Suprapubic skin (tissue), 4 donors: ENCODE data around the gene TBKBP1. TPM values are rescaled to one million over a fixed set of nuclear protein-coding genes. Genes with fewer than 3 reads are reported as not detected.

Experiments
- DNase-seq, 2 donors: peaks; one replicate each; pipeline ENCODE4 v3.0.0-alpha.2; 2019; ENCODE audit warnings: low spot score in 2 of 2
- H3K27ac ChIP-seq: fragments of 200-600 bp; sonication (generic); one replicate; pipeline ENCODE4 v1.5.1; 2019
- H3K27me3 ChIP-seq: fragments of 200-600 bp; sonication (generic); one replicate; pipeline ENCODE4 v1.5.1; 2019
- H3K36me3 ChIP-seq: fragments of 200-600 bp; sonication (generic); one replicate; pipeline ENCODE4 v1.5.1; 2019
- H3K4me1 ChIP-seq: fragments of 200-600 bp; sonication (generic); one replicate; pipeline ENCODE4 v1.5.1; 2019
- H3K4me3 ChIP-seq: fragments of 200-600 bp; sonication (generic); one replicate; pipeline ENCODE4 v1.5.1; 2019; ENCODE audit warnings: mild to moderate bottlenecking
- H3K9me3 ChIP-seq: fragments of 200-600 bp; sonication (generic); one replicate; pipeline ENCODE4 v1.5.1; 2019
- CTCF ChIP-seq, 2 donors: fragments of 200-600 bp in 1 of 2; fragments of 450-650 bp in 1 of 2; sonication (generic) in 1 of 2; IDR thresholded peaks; one replicate each; pipeline ENCODE4 v1.5.1; 2016 to 2019; ENCODE audit warnings: antibody characterized with exemption in 2 of 2, mild to moderate bottlenecking in 1 of 2, moderate library complexity in 1 of 2
- EP300 ChIP-seq: sonication (generic); formaldehyde crosslinking; IDR thresholded peaks from one replicate; pipeline ENCODE4 v1.6.1; 2017; ENCODE audit warnings: antibody characterized with exemption
- POLR2A ChIP-seq, 2 donors: fragments of 450-650 bp; IDR thresholded peaks; one replicate each; pipeline ENCODE4 v1.6.1; 2017; ENCODE audit warnings: antibody characterized with exemption in 2 of 2, mild to moderate bottlenecking in 2 of 2, moderate library complexity in 2 of 2
- POLR2AphosphoS5 ChIP-seq, 3 donors: sonication (generic); formaldehyde crosslinking; IDR thresholded peaks; one replicate each; pipeline ENCODE4 v1.6.1; 2017; ENCODE audit warnings: antibody characterized with exemption in 3 of 3
- WGBS: methylation state at CpG from one replicate; pipeline ENCODE4 v1.1.5; 2018; 5-methylcytosine and 5-hydroxymethylcytosine counted together
- total RNA-seq, 4 donors: library from RNA; depleted of rRNA; stranded (reverse); fragments of >200 nt; gene quantifications; one replicate each; pipeline ENCODE4 v1.1.0, GENCODE V29; 2016

The TBKBP1 gene
- total RNA-seq, 4 donors from 2014 or later, result 4.9 to 10.5 (median 8.4) TPM

GRCh38 chr17:47720754-47721533 lies 27.0 kb downstream of the TBKBP1 start:
- Histone ChIP-seq H3K36me3 (no peaks in the 10 kb centered on the region), H3K4me1 (peaks cover 14% of the 10 kb centered on the region), H3K9me3 (no peaks in the 10 kb centered on the region), H3K4me3 (no peak overlapping the region), H3K27me3 (peaks cover 78% of the 10 kb centered on the region), H3K27ac (no peak overlapping the region)
- no peak for DNase-seq
- WGBS, result 8% methylated on average over 16 of the region's 36 CpGs
- TF ChIP-seq CTCF (IDR thresholded peaks at IDR 0.05) (no peak), POLR2AphosphoS5 (IDR thresholded peaks at IDR 0.05) (no peak), EP300 (no peak), POLR2A (IDR thresholded peaks at IDR 0.05) (no peak)

GRCh38 chr17:47721725-47722124 lies 27.8 kb downstream of the TBKBP1 start:
- no peak for DNase-seq
- H3K36me3 ChIP-seq, result no peaks in the 10 kb centered on the region
- no peak overlapping the region for H3K4me3 ChIP-seq
- no peak overlapping the region for H3K27ac ChIP-seq
- peaks cover 81% of the 10 kb centered on the region for H3K27me3 ChIP-seq
- WGBS, result 26% methylated on average over 7 of the region's 8 CpGs
- H3K9me3 ChIP-seq, result no peaks in the 10 kb centered on the region
- H3K4me1 ChIP-seq, result peaks cover 14% of the 10 kb centered on the region
- TF ChIP-seq CTCF (IDR thresholded peaks at IDR 0.05), result no peak
- TF ChIP-seq EP300, result no peak
- no peak for TF ChIP-seq POLR2AphosphoS5 (IDR thresholded peaks at IDR 0.05)
- TF ChIP-seq POLR2A (IDR thresholded peaks at IDR 0.05), result no peak

- Histone ChIP-seq H3K36me3 (no peaks in the 10 kb centered on the region), H3K27ac (no peak overlapping the region), H3K4me3 (no peak overlapping the region), H3K27me3 (peaks cover 59% of the 10 kb centered on the region), H3K9me3 (no peaks in the 10 kb centered on the region), H3K4me1 (peaks cover 14% of the 10 kb centered on the region)
- DNase-seq, result no peak
- WGBS, result 79% methylated on average over 2 of the region's 2 CpGs
- no peak for TF ChIP-seq CTCF (IDR thresholded peaks at IDR 0.05)
- no peak for TF ChIP-seq POLR2A (IDR thresholded peaks at IDR 0.05)
- no peak for TF ChIP-seq EP300
- no peak for TF ChIP-seq POLR2AphosphoS5 (IDR thresholded peaks at IDR 0.05)
These were observed 30.7 kb downstream of the TBKBP1 start for GRCh38 chr17:47724705-47725104.

GRCh38 chr17:47725446-47726111 lies 31.6 kb downstream of the TBKBP1 start:
- no peak overlapping the region for H3K4me3 ChIP-seq
- TF ChIP-seq CTCF (IDR thresholded peaks at IDR 0.05), result no peak
- TF ChIP-seq POLR2AphosphoS5 (IDR thresholded peaks at IDR 0.05), result no peak
- TF ChIP-seq POLR2A (IDR thresholded peaks at IDR 0.05), result no peak
- no peak for TF ChIP-seq EP300
- WGBS, result 64% methylated on average over 13 of the region's 13 CpGs
- H3K9me3 ChIP-seq, result no peaks in the 10 kb centered on the region
- no peak overlapping the region for H3K27ac ChIP-seq
- no peak for DNase-seq
- no peaks in the 10 kb centered on the region for H3K36me3 ChIP-seq
- H3K4me1 ChIP-seq, result peaks cover 11% of the 10 kb centered on the region
- peaks cover 58% of the 10 kb centered on the region for H3K27me3 ChIP-seq
